K562 (cell line): ENCODE measurements around the gene ENTPD8. TPM values are rescaled to one million over a fixed set of nuclear protein-coding genes. Genes with fewer than 3 reads are reported as not detected.

Source experiments
- ATF2 ChIP-seq: sonication (generic); formaldehyde crosslinking; IDR thresholded peaks from 2 replicates; pipeline ENCODE4 v1.8.1; 2022; ENCODE audit warnings: missing genetic modification reagents
- CREB3L1 ChIP-seq: fragments of 450-650 bp; IDR thresholded peaks from 2 replicates; pipeline ENCODE4 v1.6.1; 2014; ENCODE audit warnings: low read depth, mild to moderate bottlenecking, moderate library complexity, borderline replicate concordance
- EHMT2 ChIP-seq: fragments of 450-650 bp; IDR thresholded peaks from 2 replicates; pipeline ENCODE4 v1.6.1; 2018; ENCODE audit warnings: antibody characterized with exemption
- POLR2G ChIP-seq: fragments of 200-400 bp; formaldehyde crosslinking; IDR thresholded peaks from 2 replicates; pipeline ENCODE4 v1.6.1; 2017; ENCODE audit warnings: low read depth, mild to moderate bottlenecking, antibody characterized with exemption, low read length, moderate library complexity
- PRMT5 ChIP-seq: sonication (generic); formaldehyde crosslinking; IDR thresholded peaks from 2 replicates; pipeline ENCODE4 v1.5.0; 2020; ENCODE audit warnings: missing genetic modification reagents
- RERE ChIP-seq: sonication (generic); formaldehyde crosslinking; IDR thresholded peaks from 2 replicates; pipeline ENCODE4 v1.8.0; 2023; ENCODE audit warnings: missing genetic modification reagents, mild to moderate bottlenecking, borderline replicate concordance
- ZHX1 ChIP-seq: fragments of 150-350 bp; conservative IDR thresholded peaks from 2 replicates; pipeline ENCODE4 v1.6.1; 2014; ENCODE audit warnings: low read length
- ZNF280B ChIP-seq: fragments of 250-450 bp; sonication (Bioruptor Pico); IDR thresholded peaks from 2 replicates; pipeline ENCODE4 v1.5.1; 2021; ENCODE audit warnings: mild to moderate bottlenecking
- ZNF778 ChIP-seq: fragments of 450-650 bp; formaldehyde crosslinking; IDR thresholded peaks from 2 replicates; pipeline ENCODE4 v1.4.0; 2020; ENCODE audit warnings: mild to moderate bottlenecking, moderate library complexity
- polyA plus RNA-seq, 8 experiments: library from polyadenylated mRNA; depleted of rRNA in 4 of 8; stranded (reverse) in 5 of 8; unstranded in 3 of 8; fragments of >200 nt; fragmentation: Nextera tagmentation in 2 of 8; fragmentation: Illumina TruSeq in 1 of 8; extraction: Ambion mirVana in 2 of 8; extraction: Trizol in 1 of 8; gene quantifications; 2 replicates each; pipeline versions ENCODE4 v1.2.1 to v1.2.3, GENCODE V29; 2011 to 2014; ENCODE audit warnings: inconsistent platforms in 1 of 8, missing spikeins in 1 of 8
- total RNA-seq, 7 experiments: library from RNA; depleted of rRNA in 6 of 7; stranded (reverse); fragments of >200 nt in 6 of 7; fragmentation: Illumina TruSeq in 2 of 7; extraction: Trizol in 2 of 7; gene quantifications; 2 replicates each; pipeline versions ENCODE4 v1.2.1 to v1.2.3, GENCODE V29; 2011 to 2021; ENCODE audit warnings: low replicate concordance in 1 of 7

The ENTPD8 gene
- total and polyA plus RNA-seq, 9 of the 15 experiments (the other 6 are each of a cell fraction or from before 2014, with no cell fraction given): 0.06 to 0.27 (median 0.19) TPM; not detected in 5

- no peak for TF ChIP-seq RERE (CRISPR knock-in tag)
- TF ChIP-seq PRMT5 (CRISPR knock-in tag): no peak
- TF ChIP-seq CREB3L1: no peak
- no peak for TF ChIP-seq ZNF778
- TF ChIP-seq ZNF280B (CRISPR knock-in tag): no peak
- TF ChIP-seq ATF2 (CRISPR knock-in tag): no peak
- TF ChIP-seq POLR2G: peak; percentile 33; the same call in 1 of the 2 replicates
- no peak for TF ChIP-seq ZHX1
- no peak for TF ChIP-seq EHMT2
- TF ChIP-seq, all 486 proteins: peak for 2
These were observed 34.1 kb downstream of the ENTPD8 start (continued) for GRCh38 chr9:137406876-137407589.
